Parietal lobe (tissue), 1 donor: Measurements from ENCODE around the gene SFR1. TPM values are rescaled to one million over a fixed set of nuclear protein-coding genes. Genes with fewer than 3 reads are reported as not detected.

ENCODE experiments used
- total RNA-seq: library from RNA; depleted of rRNA; stranded (reverse); fragments of >200 nt; gene quantifications from one replicate; pipeline ENCODE4 v1.2.3, GENCODE V29; 2014

The SFR1 gene
- total RNA-seq: 11.9 TPM

GRCh38 chr10:104121485-104122224 lies at the start of gene SFR1:
Gene SFR1, plus strand, starts transcription at chr10:104122171. Its CDS starts 13 bp downstream, at chr10:104122184.

GRCh38 chr10:104085801-104086400 lies 36.1 kb upstream of the SFR1 start, which contains the start of gene COL17A1:
Gene COL17A1, minus strand, starts transcription at chr10:104085880. Its CDS starts 5,207 bp downstream, at chr10:104080673.

Other genes with a start within 250 kb of the SFR1 start
- gene STN1, start 204.0 kb upstream of the SFR1 start, total RNA-seq: 5.0 TPM
- 50.7 TPM for gene SLK, start 155.0 kb upstream of the SFR1 start, total RNA-seq
- gene COL17A1, start 36.3 kb upstream of the SFR1 start, total RNA-seq: not detected
- 10.3 TPM for gene CFAP43, start 110.2 kb downstream of the SFR1 start, total RNA-seq
- 20.3 TPM for gene GSTO1, start 132.7 kb downstream of the SFR1 start, total RNA-seq
- 4.4 TPM for gene GSTO2, start 147.0 kb downstream of the SFR1 start, total RNA-seq
- gene ITPRIP, start 216.3 kb downstream of the SFR1 start, total RNA-seq: 3.8 TPM
- gene CFAP58, start 231.7 kb downstream of the SFR1 start, total RNA-seq: 0.94 TPM